SIG-M5 treated with dmso at 0.1 percent for 504 hours (cell line): Measurements from ENCODE around the gene VPS72.
"Not testable (repeated sequence)": the region's sequence is repeated elsewhere in the genome, so short reads cannot be mapped to it uniquely, and the experiment has no call there.

Experiments
- DNase-seq: peaks from one replicate; lab custom pipeline; 2025; ENCODE audit not compliant: unreplicated experiment; lab: John Stamatoyannopoulos, UW

The VPS72 gene

GRCh38 chr1:151189637-151190445, at the start of gene VPS72:
Gene VPS72 (minus strand): TSS chr1:151190197. CDS start chr1:151190121, 76 bp downstream.
- peak; percentile 99 for DNase-seq

DNA sequence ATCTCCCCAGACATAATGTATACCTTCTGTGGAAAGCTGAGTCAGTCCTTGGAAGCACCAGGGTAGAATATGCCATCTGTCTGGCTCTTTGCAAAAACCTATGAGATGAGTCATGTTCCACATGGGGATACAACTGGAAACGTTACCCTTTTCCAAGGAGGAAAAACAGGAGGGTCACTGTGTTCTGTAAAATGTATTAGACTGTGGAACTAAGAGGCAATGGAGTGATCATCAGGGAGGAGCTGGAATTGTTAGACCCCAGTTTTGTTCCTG, 48.4 kb upstream of the VPS72 start:
- no peak for DNase-seq

GRCh38 chr1:151237678-151238466, 47.9 kb upstream of the VPS72 start:
- DNase-seq: peak; percentile 31

DNA sequence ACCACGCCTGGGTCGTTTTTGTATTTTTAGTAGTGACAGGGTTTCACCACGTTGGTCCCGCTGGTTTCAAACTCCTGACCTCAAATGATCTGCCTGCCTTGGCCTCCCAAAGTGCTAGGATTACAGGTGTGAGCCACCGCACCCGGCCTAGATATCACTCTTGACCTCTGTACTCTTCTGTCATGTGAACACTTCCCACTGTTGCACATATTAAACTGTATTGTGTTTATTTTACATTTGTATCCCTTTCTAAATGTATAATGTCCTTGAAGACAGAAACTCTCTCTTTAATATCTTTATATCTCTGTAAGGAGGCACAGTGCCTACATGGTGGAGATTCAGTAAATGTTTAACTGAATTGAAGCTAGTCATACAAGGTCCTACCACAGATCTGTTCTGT, 45.2 kb upstream of the VPS72 start:
- no peak for DNase-seq

- no peak for DNase-seq
Measured at GRCh38 chr1:151222130-151222529, 32.1 kb upstream of the VPS72 start.

DNA sequence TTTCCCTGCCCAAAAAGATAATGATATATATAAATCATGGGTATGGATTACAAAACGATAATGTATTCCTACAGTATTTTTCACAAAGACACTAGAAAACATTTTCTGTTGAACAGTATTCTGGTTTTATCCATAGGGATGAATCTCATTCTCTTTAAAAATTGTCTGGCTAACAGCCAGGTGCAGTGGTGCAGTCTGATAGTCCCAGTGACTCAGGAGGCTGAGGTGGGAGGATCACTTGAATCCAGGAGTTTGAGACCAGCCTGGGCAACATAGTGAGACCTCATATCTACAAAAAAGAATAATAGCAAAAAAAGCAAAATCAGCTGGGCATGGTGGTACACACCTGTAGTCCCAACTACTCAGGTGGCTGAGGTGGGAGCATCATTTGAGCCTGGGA, 31.6 kb upstream of the VPS72 start:
- DNase-seq: no peak

GRCh38 chr1:151213560-151213959, 23.6 kb upstream of the VPS72 start:
- DNase-seq: no peak

DNA sequence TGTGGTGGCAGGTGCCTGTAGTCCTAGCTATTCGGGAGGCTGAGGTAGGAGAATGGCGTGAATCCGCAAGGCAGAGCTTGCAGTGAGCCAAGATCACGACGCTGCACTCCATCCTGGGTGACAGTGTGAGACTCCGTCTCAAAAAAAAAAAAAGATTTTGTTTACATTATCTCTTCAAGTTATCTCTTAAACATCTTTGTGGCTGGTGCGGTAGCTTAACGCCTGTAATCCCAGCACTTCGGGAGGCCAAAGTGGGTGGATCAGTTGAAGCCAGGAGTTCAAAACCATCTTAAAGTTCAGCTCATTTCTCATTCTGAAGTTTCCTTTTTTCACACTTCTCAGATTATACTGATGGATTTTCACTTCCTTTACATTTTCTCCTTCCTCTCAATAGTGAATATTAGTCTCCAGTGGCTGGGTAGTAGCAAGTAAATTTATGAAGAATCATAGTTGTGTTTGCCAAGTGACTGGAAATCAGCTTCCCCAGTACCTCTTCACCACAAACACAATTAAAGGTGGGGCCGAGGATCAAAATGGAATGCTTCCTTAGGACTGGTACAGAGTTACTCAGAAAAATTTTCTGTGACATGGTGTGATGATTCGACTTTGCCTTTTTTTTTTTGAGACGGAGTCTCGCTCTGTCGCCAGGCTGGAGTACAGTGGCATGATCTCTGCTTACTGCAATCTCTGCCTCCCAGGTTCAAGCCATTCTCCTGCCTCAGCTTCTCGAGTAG, 22.1 kb upstream of the VPS72 start:
- no peak for DNase-seq

- no peak for DNase-seq
Measured at GRCh38 chr1:151210830-151211229, 20.8 kb upstream of the VPS72 start.

GRCh38 chr1:151205381-151205965, 15.5 kb upstream of the VPS72 start:
- DNase-seq: not testable (repeated sequence)

GRCh38 chr1:151199873-151200581, 10.0 kb upstream of the VPS72 start:
- DNase-seq: peak; percentile 65

DNA sequence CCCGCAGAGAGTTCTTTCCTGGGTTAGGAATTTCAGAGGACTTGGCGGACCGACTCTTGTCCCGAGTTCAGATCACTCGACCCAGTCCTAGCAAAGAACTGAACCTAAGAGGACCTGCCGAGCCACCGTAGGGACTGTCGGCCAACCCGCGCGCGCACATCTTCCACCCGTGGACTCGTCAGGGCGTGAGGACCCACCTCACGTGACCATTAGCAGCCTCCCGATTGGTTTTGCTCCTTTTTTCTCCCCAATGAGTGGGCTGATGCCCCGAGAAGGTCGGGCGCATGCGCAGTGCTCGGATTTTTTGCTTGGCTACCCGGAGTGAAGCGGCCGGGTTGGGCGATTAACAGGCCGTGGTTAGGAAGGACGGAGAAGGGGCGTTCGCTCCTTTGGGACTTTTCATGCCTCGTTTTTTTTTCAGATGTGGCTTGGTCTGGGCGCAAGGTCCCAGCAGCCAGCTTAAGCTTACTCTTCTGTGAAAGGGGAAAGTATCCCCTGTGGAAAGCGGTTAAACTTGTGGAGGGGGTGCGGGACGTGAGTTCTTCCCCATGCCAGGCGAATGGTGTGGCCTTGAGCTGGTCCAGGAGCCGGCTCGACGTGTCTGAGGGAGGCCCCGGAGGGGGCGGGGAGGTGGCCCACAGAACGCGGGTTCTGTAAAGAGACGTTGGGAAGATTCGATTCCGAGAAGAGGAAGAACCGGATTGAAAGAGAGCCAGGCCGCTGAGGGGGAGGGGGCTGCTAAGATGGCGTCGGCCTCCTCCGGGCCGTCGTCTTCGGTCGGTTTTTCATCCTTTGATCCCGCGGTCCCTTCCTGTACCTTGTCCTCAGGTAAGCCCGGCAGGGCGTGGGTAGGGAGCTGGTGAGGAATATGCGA, 8.5 kb upstream of the VPS72 start, which contains the start of gene PIP5K1A:
Gene PIP5K1A, plus strand, starts transcription at position 299 of the 874 bp plus-strand sequence. Its CDS starts 445 bp downstream, at position 744.
- DNase-seq: peak; percentile 99

DNA sequence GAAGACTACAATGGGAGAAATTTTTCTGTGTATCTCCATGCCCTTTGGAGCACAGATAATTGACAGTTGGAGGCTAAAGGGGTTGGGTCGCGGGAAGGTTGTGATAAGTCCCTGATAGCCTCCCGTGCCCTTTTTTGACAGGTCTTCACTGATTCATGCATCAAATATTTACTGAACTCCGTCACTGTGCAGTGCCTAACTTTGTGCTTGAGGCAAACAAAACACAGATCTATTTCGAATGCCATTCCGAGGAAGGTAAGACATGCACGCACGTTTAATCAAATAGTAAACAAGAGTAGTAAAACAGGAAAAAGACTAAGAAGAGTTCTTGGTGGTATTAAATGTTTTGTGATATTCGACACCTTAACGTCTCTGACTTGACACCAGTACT, 7.9 kb upstream of the VPS72 start:
- DNase-seq: peak; percentile 62

DNA sequence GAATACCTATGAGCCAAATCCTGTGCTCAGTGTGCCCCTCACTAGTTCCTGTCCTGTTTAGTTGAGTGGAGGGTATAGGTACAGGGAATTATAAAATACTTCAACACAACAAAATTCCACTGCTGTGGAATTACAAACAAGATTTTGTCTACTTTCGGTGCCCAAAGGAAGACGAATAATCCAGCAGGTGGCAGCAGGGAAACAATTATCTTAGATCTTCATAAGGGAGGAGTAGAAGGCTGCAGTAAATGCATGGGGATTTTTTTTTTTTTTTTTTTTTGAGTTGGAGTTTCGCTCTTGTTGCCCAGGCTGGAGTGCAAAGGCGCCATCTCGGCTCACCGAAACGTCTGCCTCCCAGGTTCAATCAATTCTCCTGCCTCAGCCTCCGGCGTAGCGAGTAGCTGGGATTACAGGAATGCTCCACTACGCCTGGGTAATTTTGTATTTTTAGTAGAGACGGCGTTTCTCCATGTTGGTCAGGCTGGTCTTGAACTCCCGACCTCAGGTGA, 6.3 kb upstream of the VPS72 start:
- DNase-seq: peak; percentile 93

GRCh38 chr1:151194894-151195594, 5.0 kb upstream of the VPS72 start:
- DNase-seq: peak; percentile 85

DNA sequence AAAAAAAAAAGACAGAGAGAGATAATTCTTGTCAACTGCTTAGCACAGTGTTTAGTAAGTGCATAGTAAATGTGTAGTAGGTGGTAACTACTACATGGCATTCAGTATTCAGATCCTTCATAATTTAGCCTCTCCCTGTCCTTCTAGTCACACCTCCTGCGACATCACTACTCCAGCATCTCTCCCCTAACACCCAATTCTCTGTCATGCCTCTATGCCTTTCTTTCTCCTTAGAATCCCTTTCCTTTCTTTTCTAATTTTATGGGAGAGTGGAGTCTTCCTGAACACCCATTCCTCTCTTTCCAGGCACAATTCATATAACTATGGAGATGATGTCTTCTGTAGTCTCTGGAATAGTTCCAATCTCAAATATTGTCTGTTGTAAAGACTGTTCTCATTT, 3.9 kb upstream of the VPS72 start:
- DNase-seq: no peak

GRCh38 chr1:151193304-151193703, 3.3 kb upstream of the VPS72 start:
- no peak for DNase-seq

- no peak for DNase-seq
Measured at GRCh38 chr1:151192047-151192446, 2.0 kb upstream of the VPS72 start.

DNA sequence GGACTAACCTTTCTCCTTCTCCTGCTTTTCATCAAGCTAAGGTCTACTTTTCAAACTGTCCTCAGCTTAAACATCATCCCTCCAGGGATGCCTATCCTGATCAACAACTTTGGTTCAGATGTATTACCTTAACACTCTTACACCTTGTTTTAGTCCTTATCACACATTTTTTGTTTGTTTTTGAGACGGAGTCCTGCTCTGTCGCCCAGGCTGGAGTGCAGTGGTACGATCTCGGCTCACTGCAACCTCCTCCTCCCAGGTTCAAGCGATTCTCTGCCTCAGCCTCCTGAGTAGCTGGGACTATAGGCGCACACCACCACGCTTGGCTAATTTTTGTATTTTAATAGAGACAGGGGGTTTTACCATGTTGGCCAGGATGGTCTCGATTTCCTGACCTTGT, 1.3 kb downstream of the VPS72 start:
- not testable (repeated sequence) for DNase-seq
